Colonic mucosa (tissue), 4 donors: ENCODE data around the gene TBC1D32. TPM values are rescaled to one million over a fixed set of nuclear protein-coding genes. Genes with fewer than 3 reads are reported as not detected.
"Not testable (repeated sequence)": the region's sequence is repeated elsewhere in the genome, so short reads cannot be mapped to it uniquely, and the experiment has no call there.

Source experiments
- DNase-seq: peaks from one replicate; pipeline ENCODE4 v3.0.0-alpha.2; 2020
- H3K27ac ChIP-seq: fragments of 200-600 bp; one replicate; pipeline ENCODE4 v1.8.0; 2021
- H3K27me3 ChIP-seq: fragments of 200-600 bp; one replicate; pipeline ENCODE4 v1.8.0; 2021
- H3K36me3 ChIP-seq: fragments of 200-600 bp; one replicate; pipeline ENCODE4 v1.8.0; 2021
- H3K4me1 ChIP-seq: fragments of 200-600 bp; one replicate; pipeline ENCODE4 v1.8.0; 2021; ENCODE audit warnings: mild to moderate bottlenecking
- H3K4me3 ChIP-seq: fragments of 200-600 bp; one replicate; pipeline ENCODE4 v1.8.0; 2021
- H3K9ac ChIP-seq, 2 donors: one replicate each; pipeline ENCODE4 v1.7.0; 2013; ENCODE audit warnings: control low read depth in 2 of 2, low read depth in 2 of 2, low read length in 2 of 2
- H3K9me3 ChIP-seq: fragments of 200-600 bp; one replicate; pipeline ENCODE4 v1.8.0; 2021
- CTCF ChIP-seq: fragments of 200-600 bp; IDR thresholded peaks from one replicate; pipeline ENCODE4 v1.8.0; 2022; ENCODE audit warnings: antibody characterized with exemption, mild to moderate bottlenecking
- intact Hi-C: fragments of 100-400 bp; cut with DNase I; formaldehyde crosslinking; loops from one replicate; pipeline ENCODE4 v1.14.1; 2022
- total RNA-seq, 2 donors: library from RNA; stranded (reverse); fragmentation: NEBNext Ultra II Directional in 1 of 2; extraction: Animal tissue kit (Norgen Biotek cat#: 25700) in 1 of 2; gene quantifications; one replicate each; pipeline ENCODE4 v1.2.1, GENCODE V29; 2021
- donor health status: healthy.
- donor health status: DM: no; HTN: no; CAD: no.
- donor health status: DM: no; HTN: no; CAD: no.

TBC1D32 gene
- total RNA-seq, 2 donors from 2014 or later, result 6.0 to 8.3 TPM

- intact Hi-C loops, result no loop called here
- Histone ChIP-seq H3K36me3 (no peaks in the 10 kb centered on the region), H3K9ac (no peak overlapping the region), H3K4me3 (no peak overlapping the region), H3K9me3 (no peaks in the 10 kb centered on the region), H3K4me1 (no peaks in the 10 kb centered on the region), H3K27me3 (no peaks in the 10 kb centered on the region), H3K27ac (no peak overlapping the region)
- TF ChIP-seq CTCF, result no peak
- no peak for DNase-seq
Measured at GRCh38 chr6:121210943-121211342, 123.3 kb downstream of the TBC1D32 start.

DNA sequence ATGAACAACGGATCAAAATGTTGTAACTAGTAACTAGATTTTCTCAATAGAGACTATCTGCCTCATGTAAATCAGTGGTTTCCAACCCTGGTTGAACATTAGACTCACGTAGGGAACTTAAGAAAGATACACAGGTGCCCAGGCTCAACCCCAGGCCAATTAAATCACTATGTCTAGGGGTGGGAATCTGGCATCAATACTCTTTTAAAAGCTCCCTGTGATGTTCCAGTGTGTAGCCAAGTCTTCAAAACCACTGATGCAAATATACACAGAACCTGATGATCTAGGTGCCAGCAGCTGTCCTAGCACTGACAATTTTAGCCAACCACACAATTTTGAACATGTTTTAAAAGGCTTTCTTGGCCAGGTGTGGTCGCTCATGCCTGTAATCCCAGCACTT lies 128.7 kb downstream of the TBC1D32 start:
- Histone ChIP-seq H3K9ac (no peak overlapping the region), H3K4me3 (no peak overlapping the region), H3K27me3 (no peaks in the 10 kb centered on the region), H3K36me3 (no peaks in the 10 kb centered on the region), H3K27ac (no peak overlapping the region), H3K9me3 (no peaks in the 10 kb centered on the region), H3K4me1 (no peaks in the 10 kb centered on the region)
- TF ChIP-seq CTCF, result no peak
- intact Hi-C loops, result no loop called here
- no peak for DNase-seq

GRCh38 chr6:121201105-121201504 lies 133.2 kb downstream of the TBC1D32 start:
- intact Hi-C loops, result no loop called here

GRCh38 chr6:121196042-121196441 lies 138.2 kb downstream of the TBC1D32 start:
- intact Hi-C loops, result not testable (repeated sequence)

More at GRCh38 chr6:121201105-121201504, 133.2 kb downstream of the TBC1D32 start:
- Histone ChIP-seq H3K9me3 (no peaks in the 10 kb centered on the region), H3K36me3 (no peaks in the 10 kb centered on the region), H3K27me3 (no peaks in the 10 kb centered on the region), H3K4me3 (no peak overlapping the region), H3K4me1 (no peaks in the 10 kb centered on the region), H3K27ac (no peak overlapping the region), H3K9ac (no peak overlapping the region)
- DNase-seq, result no peak
- no peak for TF ChIP-seq CTCF

DNA sequence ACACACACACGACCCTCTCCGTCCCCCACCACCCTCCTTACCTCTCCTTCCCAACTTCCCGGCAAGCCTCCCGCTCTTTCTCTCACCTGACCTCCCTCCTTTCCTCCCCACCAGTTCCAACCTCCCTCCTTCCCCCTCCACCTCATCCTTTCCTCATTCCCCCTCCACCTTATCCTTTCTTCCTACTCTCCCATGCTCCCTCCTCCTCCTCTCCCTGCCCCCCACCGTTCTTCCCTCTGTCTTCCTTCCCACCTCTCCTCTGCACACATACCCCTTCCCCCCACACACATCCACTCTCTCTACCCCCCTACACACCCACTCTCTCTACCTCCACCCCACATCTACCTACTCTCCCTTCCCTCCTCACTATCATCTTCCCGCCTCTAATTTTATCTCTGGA lies 144.2 kb downstream of the TBC1D32 start:
- Histone ChIP-seq H3K36me3 (no peaks in the 10 kb centered on the region), H3K9me3 (no peaks in the 10 kb centered on the region), H3K4me3 (no peak overlapping the region), H3K9ac (no peak overlapping the region), H3K27me3 (no peaks in the 10 kb centered on the region), H3K4me1 (no peaks in the 10 kb centered on the region), H3K27ac (no peak overlapping the region)
- no peak for TF ChIP-seq CTCF
- DNase-seq, result no peak
- intact Hi-C loops, result no loop called here

More at GRCh38 chr6:121196042-121196441, 138.2 kb downstream of the TBC1D32 start:
- not testable (repeated sequence) for H3K4me3 ChIP-seq, H3K9ac ChIP-seq, H3K4me1 ChIP-seq, H3K9me3 ChIP-seq, DNase-seq, H3K36me3 ChIP-seq, H3K27me3 ChIP-seq, H3K27ac ChIP-seq

GRCh38 chr6:121188356-121188755 lies 145.9 kb downstream of the TBC1D32 start:
- intact Hi-C loops, result no loop called here
- H3K27ac ChIP-seq, result no peak overlapping the region
- no peaks in the 10 kb centered on the region for H3K27me3 ChIP-seq
- no peak for TF ChIP-seq CTCF
- H3K4me1 ChIP-seq, result no peaks in the 10 kb centered on the region
- H3K36me3 ChIP-seq, result no peaks in the 10 kb centered on the region
- no peak overlapping the region for H3K9ac ChIP-seq
- no peak overlapping the region for H3K4me3 ChIP-seq
- no peak for DNase-seq
- no peaks in the 10 kb centered on the region for H3K9me3 ChIP-seq
